A549 (cell line): Measurements from ENCODE around the gene IGF1R. TPM values are rescaled to one million over a fixed set of nuclear protein-coding genes. Genes with fewer than 3 reads are reported as not detected.

ENCODE experiments used
- ATAC-seq, 2 experiments: fragments of 200-7000 bp in 1 of 2; fragments of >200 bp in 1 of 2; cut with Nextera tagmentation in 1 of 2; cut with Tn5 transposase in 1 of 2; 3 replicates each; pipeline versions ENCODE4 v1.8.0 to v1.9.1; 2018 to 2020; ENCODE audit warnings: mild to moderate bottlenecking in 1 of 2, moderate library complexity in 1 of 2
- CTCF ChIA-PET: fragments of 300-600 bp; sonication (Branson Sonifier 250); formaldehyde crosslinking; extraction: SDS; loops from one replicate; lab custom pipeline; 2021; ENCODE audit warnings: antibody characterized with exemption, inconsistent platforms; lab: Yijun Ruan, JAX
- POLR2A ChIA-PET: fragments of 350-600 bp; formaldehyde crosslinking; extraction: SDS; loops from one replicate; lab custom pipeline; 2021; ENCODE audit warnings: antibody characterized with exemption, inconsistent platforms; lab: Yijun Ruan, JAX
- DNase-seq, 2 experiments: peaks; one replicate each; pipeline versions ENCODE4 v3.0.0 to v3.0.0-alpha.2; 2011 to 2016; ENCODE audit warnings: low read depth in 1 of 2, low spot score in 1 of 2
- FAIRE-seq: peaks from 2 replicates; lab custom pipeline; 2011; peaks lifted over from hg19 to GRCh38; lab: Jason Lieb, UNC
- H3K27ac ChIP-seq, 2 experiments: fragments of >200 bp; sonication (Bioruptor Twin); formaldehyde crosslinking; 3 replicates each; pipeline ENCODE4 v1.5.1; 2016 to 2017
- H3K4me1 ChIP-seq: fragments of >200 bp; sonication (Bioruptor Twin); formaldehyde crosslinking; 3 replicates; pipeline ENCODE4 v1.6.1; 2016
- H3K4me2 ChIP-seq: fragments of >200 bp; sonication (Bioruptor Twin); formaldehyde crosslinking; 3 replicates; pipeline ENCODE4 v1.6.1; 2016
- H3K4me3 ChIP-seq: fragments of >200 bp; sonication (Bioruptor Twin); formaldehyde crosslinking; 3 replicates; pipeline ENCODE4 v1.5.1; 2016
- H3K9me3 ChIP-seq: fragments of >200 bp; sonication (Bioruptor Twin); formaldehyde crosslinking; 3 replicates; pipeline ENCODE4 v1.6.1; 2016
- CEBPB ChIP-seq, 2 experiments: fragments of >200 bp in 1 of 2; sonication (Bioruptor Twin) in 1 of 2; formaldehyde crosslinking in 1 of 2; IDR thresholded peaks; 2 replicates each; pipeline ENCODE4 v1.6.1; 2012 to 2016
- CTCF ChIP-seq: fragments of >200 bp; sonication (Bioruptor Twin); formaldehyde crosslinking; IDR thresholded peaks from 3 replicates; pipeline ENCODE4 v1.5.1; 2016
- EHF ChIP-seq: fragments of 250-450 bp; sonication (Bioruptor Pico); IDR thresholded peaks from 2 replicates; pipeline ENCODE4 v1.5.0; 2020; ENCODE audit warnings: mild to moderate bottlenecking
- EHMT2 ChIP-seq: fragments of 200-600 bp; sonication (generic); IDR thresholded peaks from 2 replicates; pipeline ENCODE4 v1.6.1; 2016; ENCODE audit warnings: antibody characterized with exemption, low read depth, mild to moderate bottlenecking, moderate library complexity
- ESRRA ChIP-seq: fragments of 150-350 bp; IDR thresholded peaks from 2 replicates; pipeline ENCODE4 v1.6.1; 2014; ENCODE audit warnings: mild to moderate bottlenecking, low read length, borderline replicate concordance
- FOSL2 ChIP-seq, 2 experiments: fragments of 450-650 bp in 1 of 2; fragments of >200 bp in 1 of 2; sonication (Bioruptor Twin) in 1 of 2; formaldehyde crosslinking; IDR thresholded peaks; 2 replicates each; pipeline versions ENCODE4 v1.5.0 to v1.6.1; 2016 to 2020; ENCODE audit warnings: mild to moderate bottlenecking in 1 of 2, moderate library complexity in 1 of 2
- FOXS1 ChIP-seq: fragments of 250-450 bp; sonication (Bioruptor Pico); IDR thresholded peaks from 2 replicates; pipeline ENCODE4 v1.5.0; 2020; ENCODE audit warnings: mild to moderate bottlenecking, moderate library complexity
- GATA3 ChIP-seq: IDR thresholded peaks from 2 replicates; pipeline ENCODE4 v1.6.1; 2012; ENCODE audit warnings: borderline replicate concordance
- HEYL ChIP-seq: fragments of 250-450 bp; sonication (Bioruptor Pico); IDR thresholded peaks from 2 replicates; pipeline ENCODE4 v1.8.0; 2021; ENCODE audit warnings: mild to moderate bottlenecking, moderate library complexity
- HOXA7 ChIP-seq: fragments of 250-450 bp; sonication (Bioruptor Pico); IDR thresholded peaks from 2 replicates; pipeline ENCODE4 v1.5.0; 2020; ENCODE audit warnings: mild to moderate bottlenecking, moderate library complexity
- JUN ChIP-seq, 2 experiments: fragments of >200 bp; sonication (Bioruptor Twin); formaldehyde crosslinking; IDR thresholded peaks; 2 replicates in 1 of 2; 3 replicates in 1 of 2; pipeline ENCODE4 v1.6.1; 2016 to 2017
- KDM1A ChIP-seq: fragments of 200-600 bp; sonication (generic); IDR thresholded peaks from 2 replicates; pipeline ENCODE4 v1.6.1; 2016; ENCODE audit warnings: low read depth, mild to moderate bottlenecking
- KDM5A ChIP-seq: fragments of 200-600 bp; sonication (generic); IDR thresholded peaks from 2 replicates; pipeline ENCODE4 v1.6.1; 2016; ENCODE audit warnings: antibody characterized with exemption, mild to moderate bottlenecking
- MAFK ChIP-seq: fragments of 450-650 bp; IDR thresholded peaks from 2 replicates; pipeline ENCODE4 v1.6.1; 2014; ENCODE audit not compliant: partially characterized antibody
- MAX ChIP-seq: IDR thresholded peaks from 2 replicates; pipeline ENCODE4 v1.6.1; 2012
- MAZ ChIP-seq: fragments of 150-350 bp; IDR thresholded peaks from 2 replicates; pipeline ENCODE4 v1.6.1; 2014; ENCODE audit warnings: antibody characterized with exemption, low read depth, low read length, borderline replicate concordance
- NFE2L2 ChIP-seq: fragments of 150-350 bp; conservative IDR thresholded peaks from 2 replicates; pipeline ENCODE4 v1.6.1; 2014; ENCODE audit warnings: low read length
- NR3C1 ChIP-seq: fragments of >200 bp; sonication (Bioruptor Twin); formaldehyde crosslinking; IDR thresholded peaks from 3 replicates; pipeline ENCODE4 v1.6.1; 2017
- POLR2A ChIP-seq: IDR thresholded peaks from 2 replicates; pipeline ENCODE4 v1.6.1; 2012; ENCODE audit warnings: mild to moderate bottlenecking, low read length
- RAD21 ChIP-seq, 2 experiments: fragments of >200 bp in 1 of 2; sonication (Bioruptor Twin) in 1 of 2; formaldehyde crosslinking in 1 of 2; IDR thresholded peaks in 1 of 2; conservative IDR thresholded peaks in 1 of 2; 2 replicates in 1 of 2; 3 replicates in 1 of 2; pipeline ENCODE4 v1.6.1; 2012 to 2018; ENCODE audit warnings: inconsistent platforms in 1 of 2
- RFX5 ChIP-seq: fragments of 450-650 bp; IDR thresholded peaks from 2 replicates; pipeline ENCODE4 v1.7.1; 2014; ENCODE audit warnings: antibody characterized with exemption, mild to moderate bottlenecking, moderate library complexity
- RNF2 ChIP-seq: fragments of 200-600 bp; sonication (generic); IDR thresholded peaks from 2 replicates; pipeline ENCODE4 v1.6.1; 2016; ENCODE audit warnings: low read depth, mild to moderate bottlenecking, antibody characterized with exemption, moderate library complexity, borderline replicate concordance
- SREBF2 ChIP-seq: fragments of 450-650 bp; IDR thresholded peaks from 2 replicates; pipeline ENCODE4 v1.6.1; 2014; ENCODE audit warnings: mild to moderate bottlenecking, moderate library complexity
- ZC3H11A ChIP-seq: fragments of 450-650 bp; IDR thresholded peaks from 2 replicates; pipeline ENCODE4 v1.6.1; 2014; ENCODE audit warnings: antibody characterized with exemption, mild to moderate bottlenecking
- WGBS: methylation state at CpG from one replicate; pipeline ENCODE4 v1.1.6; 2017; ENCODE audit errors: missing lambda C conversion rate; 5-methylcytosine and 5-hydroxymethylcytosine counted together
- polyA plus RNA-seq, 4 experiments: library from polyadenylated mRNA; depleted of rRNA in 3 of 4; stranded (reverse); fragments of >200 nt; fragmentation: RNase III in 1 of 4; extraction: RNeasy Plus Mini Kit Qiagen cat#74134 plus additional on column Dnase treatment in 1 of 4; gene quantifications; 2 replicates in 3 of 4; 3 replicates in 1 of 4; pipeline ENCODE4 v1.2.3, GENCODE V29; 2011 to 2017

The IGF1R gene
- polyA plus RNA-seq, 2 of the 4 experiments (the other 2 are of a cell fraction) = 42.6 to 69.5 TPM

GRCh38 chr15:98854496-98854895, 206.2 kb downstream of the IGF1R start:
- ATAC-seq (no peak), DNase-seq (no peak), FAIRE-seq (no peak)
- Histone ChIP-seq H3K4me2 (peak overlapping the region; percentile 99), H3K27ac (peak overlapping the region; percentile 95 to 97), H3K4me1 (peaks cover 88% of the 10 kb centered on the region), H3K9me3 (no peaks in the 10 kb centered on the region), H3K4me3 (peak overlapping the region; percentile 47; the same call in 2 of the 3 replicates)
- 40% methylated on average over 7 of the region's 7 CpGs for WGBS
- ChIA-PET CTCF (interaction anchor here (0.9 to 11.2 kb wide), 15 partner anchors 10 to 225 kb away, joined by 3 to 97 read pairs (median 13); no protein-coding TSS in a partner anchor), POLR2A (interaction anchor here (1.6 kb wide), 1 partner anchor 12 kb away, joined by 7 read pairs; no protein-coding TSS in a partner anchor)
- no peak for TF ChIP-seq KDM1A
- 0 out of 2 replicates have a peak, but pooled peaks have one; percentile 58 for TF ChIP-seq HEYL (CRISPR knock-in tag)
- peak in 1 of 2 experiments; percentile 1; a peak in 1 of 5 replicates for TF ChIP-seq JUN (IDR thresholded peaks at IDR 0.05)

- CTCF ChIA-PET = interaction anchor here (0.6 to 11.2 kb wide), 24 partner anchors 9 to 336 kb away, joined by 3 to 97 read pairs (median 7); partner anchors contain the start of gene IGF1R
- H3K9me3 ChIP-seq = no peaks in the 10 kb centered on the region
- no peak for ATAC-seq
- peaks cover 88% of the 10 kb centered on the region for H3K4me1 ChIP-seq
- H3K27ac ChIP-seq = peak overlapping the region; percentile 95 to 97
- no peak overlapping the region for H3K4me3 ChIP-seq
- TF ChIP-seq RAD21 (conservative IDR thresholded peaks at IDR 0.05 in 1 of 2, IDR thresholded peaks at IDR 0.05 in 1 of 2) (peak in 1 of 2 experiments; percentile 55; a peak in 3 of 5 replicates), MAZ (no peak), GATA3 (peak; percentile 53)
- TF ChIP-seq, all 56 proteins: peak for 2
- peak overlapping the region; percentile 99 for H3K4me2 ChIP-seq
- FAIRE-seq (no peak), DNase-seq (peak in 1 of 2 experiments; percentile 53)
- 51% methylated on average over 10 of the region's 10 CpGs for WGBS
- POLR2A ChIA-PET = interaction anchor here (0.6 to 6.8 kb wide), 5 partner anchors 9 to 31 kb away, joined by 3 to 61 read pairs (median 5); no protein-coding TSS in a partner anchor
These were observed 206.9 kb downstream of the IGF1R start for GRCh38 chr15:98855067-98855814.

- WGBS = 31% methylated on average over 10 of the region's 10 CpGs
- POLR2A ChIA-PET = interaction anchor here (0.6 to 6.8 kb wide), 10 partner anchors 9 to 244 kb away, joined by 3 to 61 read pairs (median 5); partner anchors contain the start of gene IGF1R
- Histone ChIP-seq H3K27ac (peak overlapping the region; percentile 95 to 97), H3K4me2 (peak overlapping the region; percentile 99), H3K4me1 (peaks cover 88% of the 10 kb centered on the region), H3K9me3 (no peaks in the 10 kb centered on the region), H3K4me3 (no peak overlapping the region)
- ATAC-seq (peak in 1 of 2 experiments; percentile 1; a peak in 3 of 6 replicates), DNase-seq (peak in 1 of 2 experiments; percentile 63), FAIRE-seq (peak; percentile 7)
- CTCF ChIA-PET = interaction anchor here (0.7 to 11.2 kb wide), 24 partner anchors 8 to 336 kb away, joined by 3 to 97 read pairs (median 7); partner anchors contain the start of gene IGF1R
- TF ChIP-seq EHF (CRISPR knock-in tag) = 0 out of 2 replicates have a peak, but pooled peaks have one; percentile 16
- TF ChIP-seq JUN (IDR thresholded peaks at IDR 0.05) = peak in 1 of 2 experiments; percentile 64; a peak in 2 of 5 replicates
- TF ChIP-seq RAD21 (conservative IDR thresholded peaks at IDR 0.05 in 1 of 2, IDR thresholded peaks at IDR 0.05 in 1 of 2) = peak in 1 of 2 experiments; percentile 2; a peak in 1 of 5 replicates
- TF ChIP-seq SREBF2 = no peak
These were observed 207.6 kb downstream of the IGF1R start for GRCh38 chr15:98855815-98856531.

GRCh38 chr15:98856532-98856907, 208.2 kb downstream of the IGF1R start:
- DNase-seq = peak in 1 of 2 experiments; percentile 77
- Histone ChIP-seq H3K4me2 (peak overlapping the region; percentile 99), H3K27ac (peak overlapping the region; percentile 95 to 97), H3K9me3 (no peaks in the 10 kb centered on the region), H3K4me3 (no peak overlapping the region), H3K4me1 (peaks cover 88% of the 10 kb centered on the region)
- WGBS = 3% methylated on average over 1 of the region's 1 CpG
- POLR2A ChIA-PET = interaction anchor here (0.6 to 6.8 kb wide), 9 partner anchors 8 to 244 kb away, joined by 3 to 61 read pairs (median 5); partner anchors contain the start of gene IGF1R
- ATAC-seq = no peak; a peak in 1 of 6 replicates
- no peak for FAIRE-seq
- CTCF ChIA-PET = interaction anchor here (0.7 to 11.2 kb wide), 18 partner anchors 11 to 337 kb away, joined by 3 to 97 read pairs (median 11); partner anchors contain the start of gene IGF1R
- TF ChIP-seq CEBPB (IDR thresholded peaks at IDR 0.05) (peak; percentile 39 to 79; a peak in 3 of 4 replicates), EHF (CRISPR knock-in tag) (no peak), FOXS1 (CRISPR knock-in tag) (no peak), EHMT2 (no peak), HOXA7 (no peak), ESRRA (no peak), NR3C1 (no peak), NFE2L2 (no peak), RAD21 (conservative IDR thresholded peaks at IDR 0.05 in 1 of 2, IDR thresholded peaks at IDR 0.05 in 1 of 2) (peak in 1 of 2 experiments; percentile 30; a peak in 2 of 5 replicates), POLR2A (no peak), MAFK (peak; percentile 46), GATA3 (peak; percentile 83), RNF2 (no peak), FOSL2 (IDR thresholded peaks at IDR 0.05) (peak; percentile 42; the same call in 1 of the 2 replicates), FOSL2 (CRISPR knock-in tag; IDR thresholded peaks at IDR 0.05) (peak; percentile 69), MAZ (no peak), ZC3H11A (no peak), MAX (peak; percentile 45; the same call in 1 of the 2 replicates), CTCF (no peak), RFX5 (no peak), KDM5A (no peak)
